ENCODE results near the gene ARMC8. TPM values are rescaled to one million over a fixed set of nuclear protein-coding genes. Genes with fewer than 3 reads are reported as not detected.

Gene ARMC8
- total and polyA plus RNA-seq, 4 donors, result 8.4 to 53.6 (median 22.8) TPM

DNA sequence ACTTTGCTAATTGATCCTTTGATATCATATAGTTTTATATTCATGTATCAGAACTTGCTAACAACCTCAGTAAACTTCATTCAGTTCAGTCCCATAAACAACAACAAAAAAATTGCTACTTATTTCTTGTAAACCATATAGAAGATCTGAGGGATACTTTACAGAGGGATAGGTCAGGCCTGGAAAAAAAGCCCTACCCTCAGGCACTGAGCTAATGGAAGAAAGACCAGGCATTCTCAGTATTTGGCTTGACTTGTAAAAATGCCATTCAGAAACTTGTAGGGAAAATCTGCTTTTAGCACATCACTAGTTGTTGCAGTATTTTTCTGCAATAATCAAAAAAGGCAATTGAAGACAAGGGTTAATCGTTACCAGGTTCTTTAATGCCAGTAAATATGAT lies 33.1 kb downstream of the ARMC8 start:
- Histone ChIP-seq H3K27me3 (ENCODE audit: control insufficient read depth in 4 of 4, insufficient read depth in 4 of 4, low read length in 3 of 4) (no peaks in the 10 kb centered on the region), H3K9me3 (ENCODE audit: control insufficient read depth in 4 of 4, low read length in 3 of 4) (no peaks in the 10 kb centered on the region), H3K9ac (ENCODE audit: low read depth in 1 of 2, low read length in 2 of 2) (no peak overlapping the region), H3K27ac (ENCODE audit: low read depth in 1 of 2, low read length in 2 of 2) (no peak overlapping the region), H3K4me3 (ENCODE audit: low read depth in 1 of 3, low read length in 3 of 3) (no peak overlapping the region), H3K36me3 (ENCODE audit: control insufficient read depth in 4 of 4, insufficient read depth in 3 of 4, low read depth in 1 of 4, low read length in 3 of 4) (peaks cover 12 to 19% (median 14%) of the 10 kb centered on the region in 4 donors), H3K4me1 (ENCODE audit: control insufficient read depth in 4 of 4, insufficient read depth in 4 of 4, low read length in 3 of 4) (peaks cover 0 to 5% (median 1%) of the 10 kb centered on the region in 4 donors)
- no peak for DNase-seq (ENCODE audit: low spot score)
- WGBS, result 97% methylated on average over 1 of the region's 1 CpG
- TF ChIP-seq FOXA1 (IDR thresholded peaks at IDR 0.05), result no peak
- TF ChIP-seq NR2F2 (IDR thresholded peaks at IDR 0.05), result no peak
- no peak for TF ChIP-seq EGR1 (IDR thresholded peaks at IDR 0.05; ENCODE audit: low read depth in 2 of 2)
- no peak for TF ChIP-seq HNF4A (conservative IDR thresholded peaks at IDR 0.05)
- TF ChIP-seq JUND (IDR thresholded peaks at IDR 0.05), result no peak
- no peak for TF ChIP-seq HNF4G (IDR thresholded peaks at IDR 0.05)

DNA sequence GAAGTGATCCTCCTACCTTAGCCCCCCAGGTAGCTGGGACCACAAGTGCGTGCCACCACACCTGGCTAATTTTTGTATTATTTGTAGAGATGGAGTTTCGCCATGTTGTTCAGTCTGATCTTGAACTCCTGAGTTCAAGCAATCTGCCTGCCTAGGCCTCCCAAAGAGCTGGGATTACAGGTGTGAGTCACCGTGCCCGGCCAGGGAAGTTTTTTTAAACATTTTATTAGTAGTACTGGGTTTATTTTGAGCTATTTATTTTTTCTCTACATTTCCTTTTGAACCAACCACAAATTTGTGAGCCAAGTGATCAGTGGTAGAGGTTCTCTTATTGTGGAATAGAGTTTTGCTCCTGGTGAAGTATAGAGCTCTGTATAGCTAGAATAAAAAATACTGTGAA lies 33.7 kb downstream of the ARMC8 start:
- whole genome bisulfite sequencing, result 96% methylated on average over 4 of the region's 4 CpGs

DNA sequence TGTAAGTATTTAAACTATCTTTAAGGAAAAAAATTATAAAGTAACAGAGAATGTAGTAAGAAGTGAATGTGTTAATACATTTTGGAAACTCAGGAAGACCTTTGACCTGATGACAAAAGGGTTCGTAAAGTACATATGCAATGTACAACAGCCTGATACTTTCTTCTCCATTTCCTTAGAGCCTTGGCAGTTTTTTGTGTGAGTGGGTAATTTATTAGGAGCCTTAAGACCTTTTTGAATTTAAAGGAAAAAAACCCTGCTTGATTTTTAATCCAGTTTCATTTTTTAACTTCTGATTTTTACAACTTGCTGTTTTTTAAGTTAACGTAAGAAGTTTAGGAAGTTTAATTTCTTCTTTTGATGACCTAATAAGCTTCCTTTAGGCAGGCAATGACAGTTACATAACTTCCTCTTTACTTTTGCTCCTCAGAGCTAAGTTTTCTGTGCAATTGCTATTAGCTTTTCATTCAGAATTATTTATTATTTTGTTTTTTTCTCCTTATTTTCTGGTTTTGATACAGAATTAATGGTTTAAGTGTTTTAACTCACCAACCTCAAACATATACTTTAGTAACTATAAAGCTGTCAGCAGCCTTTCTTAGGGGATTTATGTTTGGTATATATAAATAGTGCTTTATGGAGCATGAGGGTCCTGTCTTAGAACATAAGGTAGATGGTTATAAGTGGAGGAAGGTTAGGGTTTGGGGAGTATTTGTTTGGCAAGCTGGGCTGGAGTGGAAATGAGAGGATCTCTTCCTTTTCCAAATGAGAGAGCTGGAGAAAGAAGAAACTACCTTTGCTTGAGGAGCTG lies 35.2 kb downstream of the ARMC8 start:
- 40% methylated on average over 2 of the region's 2 CpGs for WGBS
- Histone ChIP-seq H3K27me3 (ENCODE audit: control insufficient read depth in 4 of 4, insufficient read depth in 4 of 4, low read length in 3 of 4) (no peaks in the 10 kb centered on the region), H3K36me3 (ENCODE audit: control insufficient read depth in 4 of 4, insufficient read depth in 3 of 4, low read depth in 1 of 4, low read length in 3 of 4) (peaks cover 12 to 32% (median 21%) of the 10 kb centered on the region in 4 donors), H3K4me1 (ENCODE audit: control insufficient read depth in 4 of 4, insufficient read depth in 4 of 4, low read length in 3 of 4) (peaks cover 0 to 5% (median 1%) of the 10 kb centered on the region in 4 donors), H3K4me3 (ENCODE audit: low read depth in 1 of 3, low read length in 3 of 3) (no peak overlapping the region), H3K9ac (ENCODE audit: low read depth in 1 of 2, low read length in 2 of 2) (no peak overlapping the region), H3K9me3 (ENCODE audit: control insufficient read depth in 4 of 4, low read length in 3 of 4) (no peaks in the 10 kb centered on the region), H3K27ac (ENCODE audit: low read depth in 1 of 2, low read length in 2 of 2) (no peak overlapping the region)
- DNase-seq (ENCODE audit: low spot score), result no peak
- TF ChIP-seq GABPA (IDR thresholded peaks at IDR 0.05 in 1 of 2, conservative IDR thresholded peaks at IDR 0.05 in 1 of 2) (no peak), SP1 (IDR thresholded peaks at IDR 0.05) (no peak), CTCF (IDR thresholded peaks at IDR 0.05; ENCODE audit: low read depth, low read length, missing input control) (no peak), HNF4G (IDR thresholded peaks at IDR 0.05) (no peak), EGR1 (IDR thresholded peaks at IDR 0.05; ENCODE audit: low read depth in 2 of 2) (no peak), YY1 (IDR thresholded peaks at IDR 0.05) (no peak), ZBTB33 (IDR thresholded peaks at IDR 0.05) (no peak), JUND (IDR thresholded peaks at IDR 0.05) (no peak), TAF1 (conservative IDR thresholded peaks at IDR 0.05) (no peak), FOXA2 (IDR thresholded peaks at IDR 0.05) (no peak)
- TF ChIP-seq, protein P1, sequence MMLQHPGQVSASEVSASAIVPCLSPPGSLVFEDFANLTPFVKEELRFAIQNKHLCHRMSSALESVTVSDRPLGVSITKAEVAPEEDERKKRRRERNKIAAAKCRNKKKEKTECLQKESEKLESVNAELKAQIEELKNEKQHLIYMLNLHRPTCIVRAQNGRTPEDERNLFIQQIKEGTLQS (IDR thresholded peaks at IDR 0.05), result no peak

More for the DNA sequence above, 33.7 kb downstream of the ARMC8 start:
- no peaks in the 10 kb centered on the region for H3K9me3 ChIP-seq (ENCODE audit: control insufficient read depth in 4 of 4, low read length in 3 of 4)
- peaks cover 0 to 5% (median 1%) of the 10 kb centered on the region in 4 donors for H3K4me1 ChIP-seq (ENCODE audit: control insufficient read depth in 4 of 4, insufficient read depth in 4 of 4, low read length in 3 of 4)
- peaks cover 12 to 22% (median 19%) of the 10 kb centered on the region in 4 donors for H3K36me3 ChIP-seq (ENCODE audit: control insufficient read depth in 4 of 4, insufficient read depth in 3 of 4, low read depth in 1 of 4, low read length in 3 of 4)
- no peaks in the 10 kb centered on the region for H3K27me3 ChIP-seq (ENCODE audit: control insufficient read depth in 4 of 4, insufficient read depth in 4 of 4, low read length in 3 of 4)
- H3K27ac ChIP-seq (ENCODE audit: low read depth in 1 of 2, low read length in 2 of 2), result no peak overlapping the region
- no peak for DNase-seq (ENCODE audit: low spot score)
- H3K4me3 ChIP-seq (ENCODE audit: low read depth in 1 of 3, low read length in 3 of 3), result no peak overlapping the region
- no peak for TF ChIP-seq YY1 (IDR thresholded peaks at IDR 0.05)
- no peak for TF ChIP-seq ZBTB33 (IDR thresholded peaks at IDR 0.05)
- no peak for TF ChIP-seq EGR1 (IDR thresholded peaks at IDR 0.05; ENCODE audit: low read depth in 2 of 2)
- no peak for TF ChIP-seq FOXA1 (IDR thresholded peaks at IDR 0.05)
- TF ChIP-seq, protein P1 (IDR thresholded peaks at IDR 0.05), result no peak
- no peak for TF ChIP-seq RXRA (IDR thresholded peaks at IDR 0.05)
- no peak overlapping the region for H3K9ac ChIP-seq (ENCODE audit: low read depth in 1 of 2, low read length in 2 of 2)

Measured in liver (tissue), 9 donors.